M059J (cell line): ENCODE data around the gene TMOD1. TPM values are rescaled to one million over a fixed set of nuclear protein-coding genes. Genes with fewer than 3 reads are reported as not detected.
A peak's percentile ranks its signal among the peaks of the same experiment; 100 is the strongest.

Source experiments
- DNase-seq: peaks from one replicate; pipeline ENCODE4 v3.0.0-alpha.2; 2012; ENCODE audit warnings: low read depth
- total RNA-seq: library from RNA; depleted of rRNA; stranded (reverse); fragments of >200 nt; shearing (Covaris generic); gene quantifications from 2 replicates; pipeline ENCODE4 v1.2.3, GENCODE V29; 2014

TMOD1 gene
- total RNA-seq, 1 experiment from 2014 or later: 2.4 TPM

- no peak for DNase-seq
Observed at GRCh38 chr9:97547098-97547829, 45.8 kb downstream of the TMOD1 start.

DNA sequence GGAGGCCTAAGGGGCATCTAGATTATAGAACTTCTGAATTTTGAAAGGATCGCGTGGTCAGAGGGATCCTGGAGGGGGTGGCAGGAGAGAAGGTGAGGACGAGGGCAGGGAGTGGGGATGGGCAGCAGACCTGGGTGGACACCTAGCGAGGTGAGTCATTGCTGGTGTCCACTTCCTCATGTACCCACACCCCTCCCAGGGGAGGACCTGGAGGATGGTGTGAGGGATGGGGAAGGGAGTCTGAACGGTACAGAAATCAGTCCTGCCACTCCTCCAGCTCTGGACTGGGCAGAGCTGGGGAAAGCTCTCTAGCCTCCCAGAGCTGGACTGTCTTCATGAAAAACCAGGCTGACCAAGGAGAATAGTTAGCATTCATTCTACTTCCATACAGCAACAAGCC is 46.9 kb downstream of the TMOD1 start:
- no peak for DNase-seq

DNA sequence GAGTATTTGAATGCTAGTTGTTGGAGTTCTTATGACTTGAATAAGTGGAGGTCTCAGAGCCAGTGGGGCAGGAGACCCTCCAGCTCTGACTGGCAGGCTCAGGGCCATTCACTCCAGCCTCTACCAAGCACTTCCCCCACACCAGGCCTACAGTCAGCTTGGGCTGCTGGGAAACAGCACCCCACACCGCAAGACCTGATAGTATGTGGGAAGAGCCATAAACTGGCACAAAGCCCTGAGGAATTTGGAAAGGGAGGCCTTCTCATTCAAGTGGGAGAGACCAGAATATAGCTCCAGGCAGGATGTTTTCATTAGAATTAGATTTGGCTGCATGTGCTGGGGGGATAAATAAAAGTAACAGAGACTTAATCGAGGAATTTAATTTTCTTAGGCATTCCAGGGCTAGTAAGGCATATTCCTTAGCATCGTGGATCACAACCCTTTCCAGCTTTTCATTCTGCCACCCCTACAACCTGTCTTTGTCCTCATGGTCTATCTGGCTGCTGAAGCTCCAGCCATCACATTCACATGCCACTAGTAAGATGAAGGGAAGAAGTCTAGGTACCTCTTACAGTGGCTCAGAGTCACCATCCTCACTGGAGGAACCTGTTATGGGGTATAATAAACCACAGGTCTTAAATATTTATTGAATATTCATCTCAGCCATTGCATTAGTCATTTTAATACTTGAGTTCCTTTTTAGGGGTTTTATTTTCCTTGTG is 47.5 kb downstream of the TMOD1 start:
- no peak for DNase-seq

DNA sequence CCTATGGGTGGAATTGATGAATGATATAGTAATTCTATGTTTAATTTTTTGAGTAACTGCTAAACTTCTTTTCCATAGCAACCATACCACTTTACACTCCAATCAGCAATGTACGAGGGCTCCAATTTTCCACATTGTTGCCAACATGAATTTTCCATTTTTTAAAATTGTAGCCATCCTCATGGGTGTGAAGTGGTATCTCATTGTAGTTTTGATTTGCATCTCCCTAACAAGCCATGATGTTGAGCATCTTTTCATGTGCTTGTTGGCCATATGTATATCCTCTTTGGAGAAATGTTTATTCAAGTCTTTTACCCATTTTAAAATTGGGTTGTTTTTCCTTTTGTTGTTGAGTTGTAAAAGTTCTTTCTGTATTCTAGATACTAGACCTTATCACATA is 48.9 kb downstream of the TMOD1 start:
- no peak for DNase-seq

GRCh38 chr9:97551308-97551707 is 49.8 kb downstream of the TMOD1 start:
- DNase-seq: no peak

DNA sequence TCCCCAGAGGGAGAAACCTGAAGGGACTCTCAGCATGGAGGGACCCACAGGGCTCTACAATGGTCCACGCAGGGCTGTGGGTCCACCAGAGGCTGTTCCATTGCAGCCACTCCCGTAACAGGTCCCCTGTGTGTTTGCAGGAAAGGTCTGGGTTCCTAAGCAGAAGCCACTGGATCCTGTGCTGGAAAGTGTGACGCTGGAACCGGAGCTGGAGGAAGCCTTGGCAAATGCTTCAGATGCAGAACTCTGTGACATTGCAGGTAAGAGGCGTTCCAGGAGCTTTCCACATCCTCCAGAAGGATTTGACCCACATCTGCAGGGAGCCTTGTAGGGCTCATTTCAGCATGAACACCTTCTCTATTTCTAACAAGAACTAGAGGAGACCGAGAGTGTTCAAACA is 51.7 kb downstream of the TMOD1 start:
- DNase-seq: no peak

DNA sequence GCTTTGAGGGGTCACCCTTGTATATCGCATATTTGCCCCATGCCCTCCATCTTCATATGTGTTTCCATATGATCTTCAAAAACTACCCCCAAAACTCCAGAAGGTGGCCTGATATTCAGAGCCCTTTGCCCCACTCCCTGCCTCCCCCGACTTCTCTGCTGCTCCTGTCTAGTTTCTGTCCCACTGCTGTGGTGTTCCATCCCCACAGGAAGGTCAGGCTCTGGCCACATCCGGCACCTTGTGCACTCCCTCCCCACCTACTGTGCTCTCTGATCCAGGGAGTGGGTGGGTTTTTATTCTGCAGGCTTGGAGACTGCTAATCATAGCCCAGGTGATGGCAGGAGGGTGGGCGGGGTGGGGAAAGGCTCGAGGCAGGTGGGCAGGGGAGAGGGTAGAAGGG is 52.4 kb downstream of the TMOD1 start:
- DNase-seq: no peak

GRCh38 chr9:97554566-97555075 is 53.2 kb downstream of the TMOD1 start:
- DNase-seq: no peak

DNA sequence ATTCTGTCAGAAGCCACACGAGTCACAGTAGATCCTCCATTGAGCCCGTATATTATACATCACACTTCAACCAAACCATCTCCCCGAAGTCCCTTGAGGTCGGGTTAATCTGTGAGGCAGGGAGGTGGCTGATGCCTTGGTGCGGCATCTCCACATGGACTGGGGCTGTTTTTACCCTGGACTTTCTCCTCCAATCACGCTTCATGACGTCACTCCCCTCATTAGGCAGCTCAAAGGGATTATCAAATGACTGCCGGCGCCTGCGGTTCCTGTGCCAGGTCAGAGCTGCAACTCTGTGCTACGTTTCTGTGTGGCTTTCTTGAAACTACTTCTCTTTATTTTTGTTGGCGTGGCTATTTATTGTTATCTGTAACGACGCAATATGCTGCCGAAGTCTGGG is 53.7 kb downstream of the TMOD1 start:
- no peak for DNase-seq

GRCh38 chr9:97556036-97556720 is 54.7 kb downstream of the TMOD1 start:
- DNase-seq: no peak

DNA sequence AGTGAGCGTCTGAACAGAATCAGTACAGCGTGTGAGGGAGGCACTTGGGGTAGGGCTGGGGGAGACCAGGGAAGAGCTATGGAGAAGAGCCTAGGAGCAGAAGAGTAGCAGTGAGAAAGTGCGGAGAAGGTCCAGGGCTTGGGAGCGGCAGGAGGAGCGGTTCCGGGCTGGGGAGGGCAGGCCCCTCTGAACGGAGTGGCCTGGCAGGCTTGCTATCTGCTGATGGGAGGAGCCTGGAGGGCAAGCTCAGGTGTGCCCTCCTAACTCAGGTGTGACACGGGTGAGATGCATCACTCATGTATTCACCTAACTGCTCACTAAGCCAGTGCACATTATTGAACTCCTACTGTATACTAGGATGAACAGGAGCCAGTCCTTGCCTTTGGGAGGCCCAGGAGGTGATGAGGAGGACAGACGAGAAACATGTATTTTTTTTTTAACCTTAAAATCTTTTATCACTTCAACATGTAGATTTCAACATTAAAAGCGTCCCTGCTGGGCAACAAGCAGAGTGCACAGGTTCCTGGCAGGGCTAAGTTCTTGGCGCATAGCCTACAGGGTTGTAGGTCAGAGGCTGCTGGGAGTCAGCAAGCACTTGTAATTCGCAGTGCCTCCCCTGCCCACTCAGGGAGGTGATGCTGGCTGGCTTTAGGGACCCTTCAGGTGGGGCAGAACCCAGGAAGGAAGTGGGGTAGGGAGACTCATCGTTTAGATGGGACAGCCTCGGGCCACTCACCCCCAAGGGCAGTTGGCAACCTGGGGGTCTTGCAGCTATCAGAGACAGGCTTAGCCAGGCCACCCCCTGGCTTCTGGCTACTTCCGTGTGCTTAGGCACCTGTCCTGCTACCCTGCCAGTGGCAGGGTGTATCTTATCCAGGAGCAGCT is 55.5 kb downstream of the TMOD1 start:
- no peak for DNase-seq

DNA sequence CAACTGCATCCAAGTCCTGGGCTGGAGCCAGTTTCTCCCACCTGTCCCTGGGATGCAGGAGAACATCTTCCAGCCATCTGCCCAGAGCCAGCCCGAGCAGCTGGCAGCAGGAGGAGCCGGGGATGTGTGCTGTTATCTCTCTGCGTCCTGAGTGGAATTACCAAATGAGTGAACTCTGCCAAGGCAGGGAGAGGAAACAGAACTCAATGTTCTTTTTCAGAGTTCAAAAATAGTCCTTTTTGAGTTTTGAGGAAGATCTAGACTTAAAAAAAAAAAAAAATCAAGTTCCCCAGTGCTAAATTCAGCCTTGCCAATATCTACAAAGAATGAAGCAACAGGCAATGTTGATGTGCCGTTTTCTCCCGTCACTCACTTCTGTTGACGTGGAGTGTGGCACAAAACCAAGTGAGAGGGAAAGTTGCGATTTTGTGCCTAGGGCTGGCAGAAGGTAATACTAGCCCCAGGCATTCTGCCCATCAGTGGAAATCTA is 56.2 kb downstream of the TMOD1 start:
- DNase-seq: no peak

DNA sequence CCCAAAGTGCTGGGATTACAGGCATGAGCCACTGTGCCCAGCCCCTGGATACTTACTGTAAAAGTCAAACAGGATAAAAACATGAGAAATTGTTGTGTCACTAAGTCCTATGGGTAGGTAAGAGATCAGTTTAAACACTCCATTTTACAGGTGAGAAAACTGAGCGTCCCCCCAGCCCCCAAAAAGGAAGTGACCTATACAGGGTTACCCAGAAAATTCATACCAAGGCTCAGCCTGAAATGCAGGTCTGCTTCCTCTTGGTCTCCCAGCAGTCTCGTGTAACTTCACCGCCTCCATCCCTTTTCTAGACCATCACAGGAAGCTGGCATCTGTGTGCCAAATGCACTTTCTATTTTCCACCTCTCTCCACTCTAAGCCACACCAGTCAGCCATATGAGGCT is 57.2 kb downstream of the TMOD1 start:
- no peak for DNase-seq

DNA sequence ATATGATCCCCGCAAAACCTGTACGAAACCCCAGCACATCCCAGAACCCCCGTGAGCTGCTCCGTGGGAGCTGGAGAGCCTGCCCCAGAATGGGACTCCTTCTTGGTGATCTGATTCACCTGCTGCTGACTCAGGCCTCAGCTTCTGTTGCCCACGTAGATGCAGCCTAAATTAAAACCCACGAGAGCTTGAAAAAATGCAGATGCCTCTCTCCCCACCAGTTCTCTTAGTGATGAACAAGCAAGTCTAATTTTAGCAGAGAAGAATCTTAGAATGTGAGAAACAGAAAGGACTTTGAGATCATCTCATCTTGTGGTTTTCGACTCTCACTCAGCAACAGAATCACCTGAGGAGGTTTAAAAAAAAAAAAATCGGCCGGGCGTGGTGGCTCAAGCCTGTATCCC is 57.6 kb downstream of the TMOD1 start:
- peak; percentile 17 for DNase-seq

DNA sequence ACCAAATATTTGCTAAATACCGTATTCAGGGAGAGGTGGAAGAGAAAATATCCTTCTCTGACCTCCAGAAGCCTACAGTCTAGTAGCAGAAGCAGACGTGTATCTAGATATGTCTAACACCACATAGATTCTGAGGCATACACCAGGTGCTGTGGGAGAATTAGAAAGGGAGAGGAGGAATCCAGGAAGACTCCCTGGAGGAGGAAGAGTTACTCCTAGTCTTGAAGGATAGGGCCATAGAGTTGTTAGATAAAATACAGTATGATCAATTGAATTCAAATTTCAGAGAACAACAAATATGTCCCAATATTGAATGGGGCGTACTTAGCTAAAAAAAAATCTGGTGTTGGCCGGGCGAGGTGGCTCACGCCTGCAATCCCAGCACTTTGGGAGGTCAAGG is 58.7 kb downstream of the TMOD1 start:
- DNase-seq: no peak

DNA sequence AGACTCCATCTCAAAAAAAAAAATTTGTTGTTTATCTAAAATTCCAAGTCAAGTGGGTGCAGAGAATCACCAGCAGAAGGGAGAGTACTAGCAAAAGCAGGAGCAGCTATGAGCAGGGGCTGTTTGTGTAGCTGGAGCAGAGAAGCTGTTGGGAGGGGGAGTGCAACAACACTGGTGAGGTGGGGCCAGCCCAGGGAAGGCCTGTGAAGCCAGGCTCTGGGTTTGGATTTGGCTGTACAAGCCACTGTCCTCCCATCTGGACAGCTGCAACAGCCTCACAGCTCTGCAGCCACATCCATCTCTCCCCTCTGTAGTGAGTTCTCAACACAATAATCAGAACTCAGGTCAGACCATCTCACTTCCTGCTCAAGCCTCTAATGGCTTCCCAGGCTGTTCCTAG is 59.4 kb downstream of the TMOD1 start:
- DNase-seq: no peak

DNA sequence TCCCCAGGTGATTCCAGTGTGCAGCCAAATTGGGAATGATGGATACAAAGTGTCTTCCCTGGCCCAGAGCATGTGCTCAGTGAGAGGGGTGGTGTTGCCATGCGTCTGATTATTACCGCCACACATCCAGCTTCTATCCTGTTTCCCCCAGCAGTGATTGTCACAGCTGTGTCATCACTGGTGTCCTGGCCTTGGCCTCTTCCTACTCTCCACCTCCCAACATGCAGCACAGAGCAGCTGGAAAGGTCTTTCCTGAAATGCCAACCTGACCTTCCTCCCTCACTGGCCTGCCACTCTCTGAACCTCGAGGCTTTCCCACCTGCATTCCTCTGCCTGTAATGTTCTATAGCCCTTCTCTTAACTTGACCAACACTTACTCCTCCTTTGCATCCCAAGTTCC is 60.0 kb downstream of the TMOD1 start:
- DNase-seq: no peak

- no peak for DNase-seq
Observed at GRCh38 chr9:97562542-97562941, 61.1 kb downstream of the TMOD1 start.

DNA sequence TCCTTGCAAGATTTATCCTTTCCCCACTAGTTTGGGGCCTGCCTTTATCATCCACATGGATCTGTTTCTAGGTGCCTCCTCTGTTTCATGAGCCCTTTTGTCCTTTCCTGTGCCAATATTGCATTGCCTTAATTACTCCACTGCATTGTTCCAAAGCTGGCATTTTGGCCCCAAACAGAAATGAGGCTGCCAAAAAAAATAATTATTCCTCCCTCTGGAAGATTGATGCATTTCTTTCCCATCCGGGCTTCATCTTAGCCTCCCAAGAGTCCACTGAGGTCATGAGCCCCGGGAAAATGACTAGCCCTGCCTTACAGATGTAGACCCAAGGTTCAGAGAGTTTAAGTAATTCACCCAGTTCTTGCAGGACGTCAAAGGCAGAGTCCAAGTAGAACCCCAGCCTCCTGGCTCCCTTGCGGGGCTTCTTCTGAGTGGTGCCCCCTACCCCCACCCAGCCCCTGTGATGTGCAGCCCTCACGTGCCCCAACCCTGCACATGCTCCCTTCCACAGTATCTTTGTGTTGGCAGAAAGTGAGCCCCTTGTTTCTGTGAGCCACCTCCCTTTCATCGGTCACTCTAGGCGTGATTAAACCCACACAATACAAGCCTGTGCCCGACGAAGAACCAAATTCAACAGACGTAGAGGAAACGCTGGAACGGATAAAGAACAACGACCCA is 62.1 kb downstream of the TMOD1 start:
- peak; percentile 33 for DNase-seq

DNA sequence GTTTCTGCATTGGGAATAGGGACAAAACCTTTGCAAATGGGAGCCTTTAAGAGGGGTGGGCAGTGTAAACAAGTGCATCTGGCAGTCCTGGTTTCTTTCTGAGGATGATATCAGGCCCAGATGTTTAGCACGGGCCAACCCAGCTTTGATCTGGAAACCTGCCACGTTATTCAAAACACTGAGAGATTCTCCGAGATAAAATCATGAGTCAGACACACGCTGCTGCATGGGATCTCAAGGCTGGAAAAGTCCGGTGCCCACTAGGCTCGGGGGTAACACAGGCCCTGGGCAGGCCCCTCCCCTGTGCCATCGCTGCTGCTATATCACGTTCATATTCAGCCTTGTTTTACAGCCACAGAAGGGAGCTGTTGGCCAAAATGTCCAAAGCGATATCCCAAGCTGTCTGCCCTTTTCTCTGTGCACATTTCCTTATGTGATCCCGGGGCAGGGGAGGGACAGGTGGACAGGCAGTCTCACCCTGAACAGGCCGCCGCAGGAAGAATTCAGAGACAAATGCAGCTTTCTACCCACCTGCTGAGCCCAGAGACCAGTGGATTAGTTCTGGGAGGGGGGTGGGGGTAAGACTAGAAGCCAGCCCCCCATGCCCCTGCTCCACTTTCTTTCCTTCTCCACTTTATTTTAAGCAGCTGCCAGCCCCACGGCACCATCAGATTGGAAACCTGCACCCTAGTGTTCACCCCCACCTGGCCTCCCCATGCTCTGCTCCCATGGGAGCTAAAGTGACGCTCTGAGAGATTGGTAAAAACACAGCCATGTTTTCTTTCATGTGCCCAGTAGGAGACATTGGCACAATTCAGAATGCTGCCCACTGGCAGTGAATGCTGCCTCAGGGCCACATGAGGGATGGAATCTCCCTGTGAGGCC is 63.1 kb downstream of the TMOD1 start:
- DNase-seq: peak; percentile 90
